ENCODE measurements around the gene TSEN34. TPM values are rescaled to one million over a fixed set of nuclear protein-coding genes. Genes with fewer than 3 reads are reported as not detected.
"Not testable (repeated sequence)": the region's sequence is repeated elsewhere in the genome, so short reads cannot be mapped to it uniquely, and the experiment has no call there.

TSEN34 gene
- total RNA-seq, 2 experiments from 2014 or later = 16.7 to 23.6 TPM

DNA sequence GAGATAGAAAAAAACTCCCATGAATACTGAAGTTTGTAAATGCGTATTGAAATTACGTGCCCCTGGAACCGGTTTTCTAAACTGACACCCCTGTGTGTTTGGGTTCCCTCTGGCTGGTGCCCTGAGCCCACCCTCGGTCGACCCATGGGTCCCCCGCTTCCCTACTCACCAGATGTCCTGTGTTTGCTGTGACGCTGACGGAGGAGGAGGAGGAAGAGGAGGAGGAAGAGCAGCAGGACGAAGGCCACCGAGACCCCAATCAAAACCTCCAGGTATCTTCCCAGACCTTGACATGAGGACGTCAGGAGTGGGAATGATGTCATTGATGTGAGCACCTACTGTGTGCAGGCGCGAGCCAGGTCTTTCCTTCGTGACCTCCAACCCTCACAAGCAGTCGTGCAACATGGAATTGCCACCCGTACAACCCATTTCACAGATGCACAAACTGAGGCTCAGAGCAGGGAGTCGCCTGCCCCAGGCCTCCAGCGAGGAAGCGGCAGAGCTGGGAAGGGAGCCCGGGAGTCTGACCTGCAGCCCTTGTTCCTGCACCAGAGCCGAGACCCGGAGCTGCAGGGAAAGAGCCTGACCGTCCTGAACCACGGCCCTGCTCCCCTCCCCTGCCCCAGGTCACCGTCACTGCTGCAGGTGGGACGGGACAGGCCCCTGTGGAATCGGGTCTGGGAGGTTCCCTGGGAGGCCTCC is 28.0 kb downstream of the TSEN34 start:
- no peaks in the 10 kb centered on the region for H4K20me1 ChIP-seq (ENCODE audit: insufficient read depth, low read length)
- BruUV-seq (replicated peaks) = no TSS peak
- no peaks in the 10 kb centered on the region for H3K79me2 ChIP-seq (ENCODE audit: insufficient read depth, low read depth, low read length)
- POLR2A ChIA-PET = no interaction called here
- no peak overlapping the region for H3K4me2 ChIP-seq (ENCODE audit: low read length)
- intact Hi-C loops (cut with micrococcal nuclease; ENCODE audit: unreplicated experiment) = no loop called here
- TF ChIP-seq EZH2phosphoT487 (IDR thresholded peaks at IDR 0.05; ENCODE audit: borderline replicate concordance, low read depth, low read length) = no peak
- TF ChIP-seq, protein P1, sequence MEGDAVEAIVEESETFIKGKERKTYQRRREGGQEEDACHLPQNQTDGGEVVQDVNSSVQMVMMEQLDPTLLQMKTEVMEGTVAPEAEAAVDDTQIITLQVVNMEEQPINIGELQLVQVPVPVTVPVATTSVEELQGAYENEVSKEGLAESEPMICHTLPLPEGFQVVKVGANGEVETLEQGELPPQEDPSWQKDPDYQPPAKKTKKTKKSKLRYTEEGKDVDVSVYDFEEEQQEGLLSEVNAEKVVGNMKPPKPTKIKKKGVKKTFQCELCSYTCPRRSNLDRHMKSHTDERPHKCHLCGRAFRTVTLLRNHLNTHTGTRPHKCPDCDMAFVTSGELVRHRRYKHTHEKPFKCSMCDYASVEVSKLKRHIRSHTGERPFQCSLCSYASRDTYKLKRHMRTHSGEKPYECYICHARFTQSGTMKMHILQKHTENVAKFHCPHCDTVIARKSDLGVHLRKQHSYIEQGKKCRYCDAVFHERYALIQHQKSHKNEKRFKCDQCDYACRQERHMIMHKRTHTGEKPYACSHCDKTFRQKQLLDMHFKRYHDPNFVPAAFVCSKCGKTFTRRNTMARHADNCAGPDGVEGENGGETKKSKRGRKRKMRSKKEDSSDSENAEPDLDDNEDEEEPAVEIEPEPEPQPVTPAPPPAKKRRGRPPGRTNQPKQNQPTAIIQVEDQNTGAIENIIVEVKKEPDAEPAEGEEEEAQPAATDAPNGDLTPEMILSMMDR (conservative IDR thresholded peaks at IDR 0.05; ENCODE audit: low read length) = no peak
- no peaks in the 10 kb centered on the region for H3K4me1 ChIP-seq (ENCODE audit: insufficient read depth, low read length, poor library complexity, severe bottlenecking)
- peaks cover 14% of the 10 kb centered on the region for H3K36me3 ChIP-seq (ENCODE audit: insufficient read depth, low read length)
- H3K4me3 ChIP-seq (ENCODE audit: low read depth, low read length, poor library complexity, severe bottlenecking) = no peak overlapping the region
- CTCF ChIA-PET (ENCODE audit: unreplicated experiment) = no interaction called here
- H3K9me2 ChIP-seq (ENCODE audit: insufficient read depth, low read length) = no peaks in the 10 kb centered on the region
- no peak for DNase-seq (ENCODE audit: low spot score)
- H3K27ac ChIP-seq (ENCODE audit: low read depth, low read length, poor library complexity, severe bottlenecking) = no peak overlapping the region
- H3K9me3 ChIP-seq (ENCODE audit: low read length) = no peaks in the 10 kb centered on the region
- no peak overlapping the region for H2AFZ ChIP-seq (ENCODE audit: low read length)

DNA sequence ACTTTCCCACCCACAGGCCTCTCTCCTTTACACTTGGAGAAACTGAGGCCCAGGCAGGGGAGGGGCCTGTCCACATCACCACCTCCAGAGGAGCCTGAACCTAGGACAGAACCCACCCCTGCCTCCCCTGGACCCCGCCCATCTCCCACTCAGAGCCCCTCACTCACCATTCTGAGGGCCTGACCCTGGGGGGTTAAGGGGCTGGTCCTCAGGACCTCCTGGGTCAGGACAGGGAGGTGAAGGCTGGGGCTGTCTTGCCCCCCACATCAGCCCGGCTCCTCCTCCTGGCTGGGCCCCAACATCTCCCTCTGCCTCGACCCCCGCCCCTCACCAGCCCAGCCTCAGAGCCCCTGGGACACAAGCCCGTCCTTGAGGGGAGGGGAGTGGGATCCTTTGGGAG is 28.6 kb downstream of the TSEN34 start:
- CTCF ChIA-PET (ENCODE audit: unreplicated experiment); H3K4me3 ChIP-seq (ENCODE audit: low read depth, low read length, poor library complexity, severe bottlenecking); H3K79me2 ChIP-seq (ENCODE audit: insufficient read depth, low read depth, low read length); H4K20me1 ChIP-seq (ENCODE audit: insufficient read depth, low read length); BruUV-seq (replicated peaks); H3K27ac ChIP-seq (ENCODE audit: low read depth, low read length, poor library complexity, severe bottlenecking); H3K9me3 ChIP-seq (ENCODE audit: low read length); H3K4me2 ChIP-seq (ENCODE audit: low read length); DNase-seq (ENCODE audit: low spot score); H3K4me1 ChIP-seq (ENCODE audit: insufficient read depth, low read length, poor library complexity, severe bottlenecking); intact Hi-C loops (cut with micrococcal nuclease; ENCODE audit: unreplicated experiment); H2AFZ ChIP-seq (ENCODE audit: low read length); POLR2A ChIA-PET; H3K9me2 ChIP-seq (ENCODE audit: insufficient read depth, low read length): not testable (repeated sequence)
- peaks cover 13% of the 10 kb centered on the region for H3K36me3 ChIP-seq (ENCODE audit: insufficient read depth, low read length)

DNA sequence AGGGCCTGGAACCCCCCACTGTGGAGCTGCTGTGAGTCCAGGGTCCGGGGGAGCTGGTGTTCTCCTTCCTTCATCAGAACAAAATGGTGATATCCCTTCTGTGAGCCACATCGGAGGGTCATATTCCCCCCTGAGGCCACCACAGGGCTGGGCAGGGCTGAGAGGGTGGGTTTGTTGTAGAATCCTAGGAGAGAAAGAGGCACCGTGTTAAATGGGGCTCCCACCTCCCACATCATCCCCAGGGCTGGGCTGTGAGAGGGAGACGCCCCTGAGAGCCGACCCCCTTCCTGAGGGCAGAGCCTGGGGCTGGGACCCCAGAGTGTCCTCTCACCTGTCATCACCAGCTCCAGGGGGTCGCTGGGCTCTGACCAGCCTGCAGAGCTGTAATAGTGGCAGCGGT is 30.8 kb downstream of the TSEN34 start:
- H3K4me2 ChIP-seq (ENCODE audit: low read length); H3K79me2 ChIP-seq (ENCODE audit: insufficient read depth, low read depth, low read length); CTCF ChIA-PET (ENCODE audit: unreplicated experiment); H3K4me3 ChIP-seq (ENCODE audit: low read depth, low read length, poor library complexity, severe bottlenecking); H3K27ac ChIP-seq (ENCODE audit: low read depth, low read length, poor library complexity, severe bottlenecking); BruUV-seq (replicated peaks); H2AFZ ChIP-seq (ENCODE audit: low read length); DNase-seq (ENCODE audit: low spot score); POLR2A ChIA-PET; H4K20me1 ChIP-seq (ENCODE audit: insufficient read depth, low read length); H3K4me1 ChIP-seq (ENCODE audit: insufficient read depth, low read length, poor library complexity, severe bottlenecking); H3K36me3 ChIP-seq (ENCODE audit: insufficient read depth, low read length); H3K9me3 ChIP-seq (ENCODE audit: low read length); H3K9me2 ChIP-seq (ENCODE audit: insufficient read depth, low read length); intact Hi-C loops (cut with micrococcal nuclease; ENCODE audit: unreplicated experiment): not testable (repeated sequence)

DNA sequence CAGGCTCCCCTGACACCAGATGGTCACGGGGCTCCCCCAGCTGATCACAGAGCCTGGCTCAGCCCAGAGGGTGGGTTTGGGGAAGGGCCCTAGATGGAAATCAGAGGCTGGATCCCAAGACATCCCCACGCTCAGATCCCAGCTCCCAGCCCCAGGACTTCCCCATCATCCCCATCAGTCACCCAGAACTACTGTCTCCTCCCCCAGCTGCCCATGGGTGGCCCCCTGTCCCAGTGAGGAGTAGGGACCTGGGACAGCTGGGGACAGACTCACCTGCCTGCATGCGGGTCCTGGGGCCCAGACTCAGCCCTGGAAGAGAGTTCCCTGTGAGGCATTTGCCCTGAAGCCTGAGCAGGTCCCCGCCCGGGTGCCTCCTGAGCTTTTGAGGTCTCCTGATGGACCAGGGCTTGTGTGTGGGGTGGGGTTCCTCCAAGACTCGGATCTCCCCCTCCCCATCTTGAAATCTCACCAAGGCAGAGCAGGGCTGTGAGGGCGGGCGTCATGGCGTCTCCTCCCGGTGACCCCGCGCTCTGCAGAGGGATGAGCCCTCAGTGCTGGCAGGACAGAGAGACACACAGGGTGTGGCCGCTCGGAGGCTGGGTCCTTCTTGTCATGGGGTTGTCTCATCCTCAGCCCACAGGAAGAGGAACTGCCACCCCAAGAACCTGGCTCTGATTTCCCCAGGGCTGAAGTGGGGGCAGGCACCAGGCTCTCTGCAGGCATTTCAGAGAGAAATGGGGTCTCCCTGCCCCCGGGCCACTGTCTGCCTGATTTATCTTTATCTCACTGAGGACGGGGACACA is 31.6 kb downstream of the TSEN34 start, which contains the start of gene LILRB3:
Gene LILRB3, minus strand, starts transcription at position 534 of the 803 bp plus-strand sequence. Its CDS starts 31 bp downstream, at position 503.
- H3K9me3 ChIP-seq (ENCODE audit: low read length); POLR2A ChIA-PET; H3K36me3 ChIP-seq (ENCODE audit: insufficient read depth, low read length); H2AFZ ChIP-seq (ENCODE audit: low read length); H4K20me1 ChIP-seq (ENCODE audit: insufficient read depth, low read length); DNase-seq (ENCODE audit: low spot score); BruUV-seq (replicated peaks); H3K4me1 ChIP-seq (ENCODE audit: insufficient read depth, low read length, poor library complexity, severe bottlenecking); H3K4me3 ChIP-seq (ENCODE audit: low read depth, low read length, poor library complexity, severe bottlenecking); H3K9me2 ChIP-seq (ENCODE audit: insufficient read depth, low read length); CTCF ChIA-PET (ENCODE audit: unreplicated experiment); intact Hi-C loops (cut with micrococcal nuclease; ENCODE audit: unreplicated experiment); H3K4me2 ChIP-seq (ENCODE audit: low read length); H3K27ac ChIP-seq (ENCODE audit: low read depth, low read length, poor library complexity, severe bottlenecking); H3K79me2 ChIP-seq (ENCODE audit: insufficient read depth, low read depth, low read length): not testable (repeated sequence)

DNA sequence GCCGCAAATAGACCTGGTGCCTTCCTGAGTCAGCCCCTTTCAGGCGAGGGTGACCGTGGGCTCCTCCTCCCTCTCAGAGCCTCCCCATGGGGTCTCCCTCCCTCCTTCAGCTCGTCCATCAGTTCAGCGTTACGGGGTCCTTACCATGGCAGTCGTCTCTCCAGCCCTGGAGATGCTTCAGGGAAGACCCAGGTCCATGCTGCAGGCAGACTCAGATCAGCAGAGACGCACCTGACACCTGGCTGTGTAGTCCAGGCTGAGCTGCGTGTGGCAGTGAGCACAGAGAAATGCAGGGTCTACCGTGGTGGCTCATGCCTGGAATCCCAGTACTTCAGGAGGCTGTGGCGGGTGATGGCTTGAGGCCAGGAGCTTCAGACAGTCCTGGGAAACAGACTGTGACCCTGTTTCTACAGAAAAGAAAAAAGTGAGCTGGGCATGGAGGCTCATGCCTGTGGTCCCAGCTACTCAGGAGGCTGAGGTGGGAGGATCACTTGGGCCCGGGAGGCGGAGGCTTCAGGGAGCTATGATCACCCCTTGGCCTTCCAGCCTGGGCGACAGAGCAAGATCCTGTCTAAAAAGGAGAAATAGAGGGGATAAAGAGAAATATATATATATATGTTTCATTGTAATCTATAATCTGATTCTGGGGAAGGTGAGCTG is 32.3 kb downstream of the TSEN34 start:
- H4K20me1 ChIP-seq (ENCODE audit: insufficient read depth, low read length); BruUV-seq (replicated peaks); H3K4me2 ChIP-seq (ENCODE audit: low read length); CTCF ChIA-PET (ENCODE audit: unreplicated experiment); H3K4me3 ChIP-seq (ENCODE audit: low read depth, low read length, poor library complexity, severe bottlenecking); intact Hi-C loops (cut with micrococcal nuclease; ENCODE audit: unreplicated experiment); H3K4me1 ChIP-seq (ENCODE audit: insufficient read depth, low read length, poor library complexity, severe bottlenecking); H3K9me2 ChIP-seq (ENCODE audit: insufficient read depth, low read length); H2AFZ ChIP-seq (ENCODE audit: low read length); H3K36me3 ChIP-seq (ENCODE audit: insufficient read depth, low read length); H3K27ac ChIP-seq (ENCODE audit: low read depth, low read length, poor library complexity, severe bottlenecking); H3K79me2 ChIP-seq (ENCODE audit: insufficient read depth, low read depth, low read length); DNase-seq (ENCODE audit: low spot score); H3K9me3 ChIP-seq (ENCODE audit: low read length): not testable (repeated sequence)
- POLR2A ChIA-PET = interaction anchor here (0.6 kb wide), 1 partner anchor 294 kb away, joined by 6 read pairs; no protein-coding TSS in a partner anchor
